MM.1S (cell line): Measurements from ENCODE around the gene KLHL21.

Experiments used
- EZH2 ChIP-seq: fragments of 300-600 bp; sonication (generic); optimal IDR thresholded peaks from 2 replicates; pipeline ENCODE3; 2017; ENCODE audit warnings: low read depth, mild to moderate bottlenecking, antibody characterized with exemption, low read length, mixed read lengths
- TF ChIP-seq, protein P1 (sequence below): fragments of 300-600 bp; sonication (generic); IDR thresholded peaks from 2 replicates; pipeline ENCODE4 v1.5.1; 2016; ENCODE audit warnings: antibody characterized with exemption, low read length, mixed read lengths

- TF ChIP-seq, protein P1, sequence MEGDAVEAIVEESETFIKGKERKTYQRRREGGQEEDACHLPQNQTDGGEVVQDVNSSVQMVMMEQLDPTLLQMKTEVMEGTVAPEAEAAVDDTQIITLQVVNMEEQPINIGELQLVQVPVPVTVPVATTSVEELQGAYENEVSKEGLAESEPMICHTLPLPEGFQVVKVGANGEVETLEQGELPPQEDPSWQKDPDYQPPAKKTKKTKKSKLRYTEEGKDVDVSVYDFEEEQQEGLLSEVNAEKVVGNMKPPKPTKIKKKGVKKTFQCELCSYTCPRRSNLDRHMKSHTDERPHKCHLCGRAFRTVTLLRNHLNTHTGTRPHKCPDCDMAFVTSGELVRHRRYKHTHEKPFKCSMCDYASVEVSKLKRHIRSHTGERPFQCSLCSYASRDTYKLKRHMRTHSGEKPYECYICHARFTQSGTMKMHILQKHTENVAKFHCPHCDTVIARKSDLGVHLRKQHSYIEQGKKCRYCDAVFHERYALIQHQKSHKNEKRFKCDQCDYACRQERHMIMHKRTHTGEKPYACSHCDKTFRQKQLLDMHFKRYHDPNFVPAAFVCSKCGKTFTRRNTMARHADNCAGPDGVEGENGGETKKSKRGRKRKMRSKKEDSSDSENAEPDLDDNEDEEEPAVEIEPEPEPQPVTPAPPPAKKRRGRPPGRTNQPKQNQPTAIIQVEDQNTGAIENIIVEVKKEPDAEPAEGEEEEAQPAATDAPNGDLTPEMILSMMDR, result no peak
- no peak for TF ChIP-seq EZH2
Observed at GRCh38 chr1:6585081-6585722, 17.5 kb downstream of the KLHL21 start.
